ENCODE measurements around the gene SOWAHB.

DNA sequence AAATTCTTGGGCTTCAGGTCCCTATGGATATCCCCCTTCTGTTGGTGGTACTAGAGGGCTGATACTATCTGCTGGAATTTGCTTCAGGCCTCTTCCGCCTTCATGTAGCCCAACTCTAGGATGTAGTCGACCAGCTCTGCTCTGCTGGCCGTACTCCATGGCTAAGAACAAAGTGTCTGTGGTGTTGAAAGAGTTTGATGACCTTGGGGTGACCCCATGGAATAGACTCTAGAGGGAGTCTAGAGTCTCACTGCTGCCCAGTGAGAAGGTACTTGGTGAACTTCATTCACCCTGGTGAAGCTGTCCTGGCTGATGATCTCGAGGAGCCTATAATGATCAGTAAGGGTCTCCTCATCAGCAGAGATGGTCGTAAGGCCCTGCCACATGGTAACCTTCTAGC lies 11.7 kb downstream of the SOWAHB start:
- TF ChIP-seq, protein P1, sequence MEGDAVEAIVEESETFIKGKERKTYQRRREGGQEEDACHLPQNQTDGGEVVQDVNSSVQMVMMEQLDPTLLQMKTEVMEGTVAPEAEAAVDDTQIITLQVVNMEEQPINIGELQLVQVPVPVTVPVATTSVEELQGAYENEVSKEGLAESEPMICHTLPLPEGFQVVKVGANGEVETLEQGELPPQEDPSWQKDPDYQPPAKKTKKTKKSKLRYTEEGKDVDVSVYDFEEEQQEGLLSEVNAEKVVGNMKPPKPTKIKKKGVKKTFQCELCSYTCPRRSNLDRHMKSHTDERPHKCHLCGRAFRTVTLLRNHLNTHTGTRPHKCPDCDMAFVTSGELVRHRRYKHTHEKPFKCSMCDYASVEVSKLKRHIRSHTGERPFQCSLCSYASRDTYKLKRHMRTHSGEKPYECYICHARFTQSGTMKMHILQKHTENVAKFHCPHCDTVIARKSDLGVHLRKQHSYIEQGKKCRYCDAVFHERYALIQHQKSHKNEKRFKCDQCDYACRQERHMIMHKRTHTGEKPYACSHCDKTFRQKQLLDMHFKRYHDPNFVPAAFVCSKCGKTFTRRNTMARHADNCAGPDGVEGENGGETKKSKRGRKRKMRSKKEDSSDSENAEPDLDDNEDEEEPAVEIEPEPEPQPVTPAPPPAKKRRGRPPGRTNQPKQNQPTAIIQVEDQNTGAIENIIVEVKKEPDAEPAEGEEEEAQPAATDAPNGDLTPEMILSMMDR (IDR thresholded peaks at IDR 0.05; ENCODE audit: poor library complexity), result no peak
- TF ChIP-seq EZH2phosphoT487 (IDR thresholded peaks at IDR 0.05; ENCODE audit: low read depth, severe bottlenecking, unreplicated experiment) (no peak), EZH2 (IDR thresholded peaks at IDR 0.05; ENCODE audit: borderline replicate concordance) (no peak)
